Transverse colon (tissue), 4 donors: ENCODE results near the gene KLC4.

ENCODE experiments used
- CTCF ChIP-seq, 5 experiments: fragments of 200-600 bp in 3 of 5; fragments of 450-650 bp in 2 of 5; sonication (generic) in 3 of 5; IDR thresholded peaks; 1 replicate in 2 of 5; 2 replicates in 3 of 5; pipeline ENCODE4 v1.5.1; 2016 to 2017; ENCODE audit warnings: antibody characterized with exemption in 5 of 5, inconsistent platforms in 3 of 5, mild to moderate bottlenecking in 2 of 5, moderate library complexity in 1 of 5
- POLR2A ChIP-seq: fragments of 450-650 bp; IDR thresholded peaks from one replicate; pipeline ENCODE4 v1.6.1; 2016; ENCODE audit warnings: antibody characterized with exemption, mild to moderate bottlenecking, moderate library complexity
- POLR2AphosphoS5 ChIP-seq, 3 donors: sonication (generic); formaldehyde crosslinking; IDR thresholded peaks; one replicate each; pipeline ENCODE4 v1.6.1; 2016; ENCODE audit warnings: antibody characterized with exemption in 3 of 3

- TF ChIP-seq CTCF (IDR thresholded peaks at IDR 0.05) (no peak), POLR2A (no peak), POLR2AphosphoS5 (IDR thresholded peaks at IDR 0.05) (no peak)
Observed at GRCh38 chr6:43096451-43097097, 37.1 kb downstream of the KLC4 start.
